PC-9 (cell line): ENCODE data around the gene MAGEB18. TPM values are rescaled to one million over a fixed set of nuclear protein-coding genes. Genes with fewer than 3 reads are reported as not detected.

Source experiments
- BruUV-seq: library from RNA; stranded (reverse); fragments of 400-500 nt; replicated peaks from 2 replicates; lab custom pipeline; 2021; lab: Mats Ljungman, UMichigan
- CTCF ChIA-PET: fragments of 300-600 bp; sonication (Branson Sonifier 250); formaldehyde crosslinking; loops from one replicate; lab custom pipeline; 2022; ENCODE audit warnings: antibody characterized with exemption; lab: Charles Lee
- POLR2A ChIA-PET: fragments of 300-600 bp; sonication (Branson Sonifier 250); formaldehyde crosslinking; loops from one replicate; lab custom pipeline; 2022; ENCODE audit warnings: antibody characterized with exemption; ENCODE audit not compliant: unreplicated experiment; lab: Charles Lee
- DNase-seq, 2 experiments: peaks; one replicate each; pipeline versions ENCODE4 v3.0.0 to v3.0.0-alpha.2; 2015 to 2022; ENCODE audit warnings: mixed read lengths in 1 of 2
- H2AFZ ChIP-seq: fragments of 200-600 bp; sonication (generic); 2 replicates; pipeline ENCODE4 v1.8.1; 2017; ENCODE audit warnings: antibody characterized with exemption
- H3F3A ChIP-seq: fragments of 200-600 bp; sonication (generic); 2 replicates; pipeline ENCODE4 v1.8.1; 2017; ENCODE audit warnings: antibody characterized with exemption, mild to moderate bottlenecking, low read depth; ENCODE audit not compliant: insufficient read depth
- H3K27ac ChIP-seq: fragments of 200-600 bp; sonication (generic); 2 replicates; pipeline ENCODE4 v1.6.1; 2016; ENCODE audit warnings: mixed run types
- H3K27me3 ChIP-seq: fragments of 200-600 bp; sonication (generic); 2 replicates; pipeline ENCODE4 v1.6.1; 2016; ENCODE audit warnings: low read depth, mixed run types; ENCODE audit not compliant: insufficient read depth
- H3K36me3 ChIP-seq: fragments of 200-600 bp; sonication (generic); 2 replicates; pipeline ENCODE4 v1.6.1; 2016; ENCODE audit warnings: low read depth, mixed run types
- H3K4me1 ChIP-seq: fragments of 200-600 bp; sonication (generic); replicated peaks from 2 replicates; pipeline ENCODE4 v1.6.1; 2016; ENCODE audit warnings: mixed run types; ENCODE audit not compliant: insufficient read depth
- H3K4me2 ChIP-seq: fragments of 200-600 bp; sonication (generic); 2 replicates; pipeline ENCODE4 v1.6.1; 2017; ENCODE audit warnings: mixed run types
- H3K4me3 ChIP-seq: fragments of 200-600 bp; sonication (generic); 2 replicates; pipeline ENCODE4 v1.6.1; 2016; ENCODE audit warnings: mixed run types
- H3K79me2 ChIP-seq: fragments of 200-600 bp; sonication (generic); 2 replicates; pipeline ENCODE4 v1.6.1; 2017; ENCODE audit warnings: low read depth, mixed run types
- H3K9me2 ChIP-seq: fragments of 200-600 bp; sonication (generic); 2 replicates; pipeline ENCODE4 v1.8.1; 2017; ENCODE audit warnings: mild to moderate bottlenecking; ENCODE audit not compliant: insufficient read depth
- H3K9me3 ChIP-seq: fragments of 200-600 bp; sonication (generic); 2 replicates; pipeline ENCODE4 v1.8.1; 2016; ENCODE audit warnings: low read depth; ENCODE audit not compliant: insufficient read depth
- H4K20me1 ChIP-seq: fragments of 200-600 bp; sonication (generic); 2 replicates; pipeline ENCODE4 v1.8.1; 2017; ENCODE audit not compliant: insufficient read depth
- EZH2 ChIP-seq: fragments of 200-600 bp; sonication (generic); IDR thresholded peaks from 2 replicates; pipeline ENCODE4 v1.8.0; 2017; ENCODE audit warnings: antibody characterized with exemption, low read depth
- intact Hi-C: fragments of 100-400 bp; cut with micrococcal nuclease; formaldehyde crosslinking; loops from one replicate; pipeline ENCODE4 v1.10.0; 2022; ENCODE audit not compliant: unreplicated experiment
- total RNA-seq: library from RNA; stranded (reverse); gene quantifications from 2 replicates; pipeline ENCODE4 v1.2.3, GENCODE V29; 2021
- TF ChIP-seq, protein P1 (sequence below): fragments of 200-600 bp; sonication (generic); conservative IDR thresholded peaks from 2 replicates; pipeline ENCODE4 v1.6.1; 2017; ENCODE audit warnings: mixed run types, antibody characterized with exemption, mild to moderate bottlenecking, moderate library complexity

Gene MAGEB18
- total RNA-seq, 1 experiment from 2014 or later: not detected

DNA sequence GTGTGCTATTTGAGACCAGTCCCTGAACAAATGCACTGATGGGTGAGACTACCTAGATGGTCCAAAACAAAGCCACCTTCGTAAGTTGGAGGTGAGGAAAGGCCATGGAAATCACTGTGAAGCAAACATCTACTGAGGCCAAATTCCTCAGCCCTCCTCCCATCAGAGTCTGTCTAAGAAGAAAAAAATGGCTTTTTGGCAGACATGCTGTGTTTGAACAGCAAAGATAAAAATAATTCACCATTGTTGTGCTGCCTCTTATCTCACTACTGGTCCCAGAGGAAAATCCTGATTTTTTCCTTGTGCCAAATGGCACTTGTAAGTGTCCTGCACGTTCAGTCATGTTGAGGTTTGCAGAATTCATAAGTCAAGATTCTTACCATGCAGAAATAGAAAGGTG, 7.9 kb downstream of the MAGEB18 start:
- H3F3A ChIP-seq: no peaks in the 10 kb centered on the region
- CTCF ChIA-PET: no interaction called here
- no peaks in the 10 kb centered on the region for H3K9me3 ChIP-seq
- TF ChIP-seq, protein P1, sequence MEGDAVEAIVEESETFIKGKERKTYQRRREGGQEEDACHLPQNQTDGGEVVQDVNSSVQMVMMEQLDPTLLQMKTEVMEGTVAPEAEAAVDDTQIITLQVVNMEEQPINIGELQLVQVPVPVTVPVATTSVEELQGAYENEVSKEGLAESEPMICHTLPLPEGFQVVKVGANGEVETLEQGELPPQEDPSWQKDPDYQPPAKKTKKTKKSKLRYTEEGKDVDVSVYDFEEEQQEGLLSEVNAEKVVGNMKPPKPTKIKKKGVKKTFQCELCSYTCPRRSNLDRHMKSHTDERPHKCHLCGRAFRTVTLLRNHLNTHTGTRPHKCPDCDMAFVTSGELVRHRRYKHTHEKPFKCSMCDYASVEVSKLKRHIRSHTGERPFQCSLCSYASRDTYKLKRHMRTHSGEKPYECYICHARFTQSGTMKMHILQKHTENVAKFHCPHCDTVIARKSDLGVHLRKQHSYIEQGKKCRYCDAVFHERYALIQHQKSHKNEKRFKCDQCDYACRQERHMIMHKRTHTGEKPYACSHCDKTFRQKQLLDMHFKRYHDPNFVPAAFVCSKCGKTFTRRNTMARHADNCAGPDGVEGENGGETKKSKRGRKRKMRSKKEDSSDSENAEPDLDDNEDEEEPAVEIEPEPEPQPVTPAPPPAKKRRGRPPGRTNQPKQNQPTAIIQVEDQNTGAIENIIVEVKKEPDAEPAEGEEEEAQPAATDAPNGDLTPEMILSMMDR: no peak
- TF ChIP-seq EZH2: no peak
- POLR2A ChIA-PET: no interaction called here
- H3K4me1 ChIP-seq: no peaks in the 10 kb centered on the region
- H2AFZ ChIP-seq: no peak overlapping the region
- H3K4me3 ChIP-seq: no peak overlapping the region
- H3K79me2 ChIP-seq: no peaks in the 10 kb centered on the region
- no peaks in the 10 kb centered on the region for H4K20me1 ChIP-seq
- DNase-seq: no peak
- no peaks in the 10 kb centered on the region for H3K36me3 ChIP-seq
- H3K27me3 ChIP-seq: no peaks in the 10 kb centered on the region
- no peak overlapping the region for H3K4me2 ChIP-seq
- intact Hi-C loops: no loop called here
- H3K27ac ChIP-seq: no peak overlapping the region
- no peaks in the 10 kb centered on the region for H3K9me2 ChIP-seq
- no TSS peak for BruUV-seq

DNA sequence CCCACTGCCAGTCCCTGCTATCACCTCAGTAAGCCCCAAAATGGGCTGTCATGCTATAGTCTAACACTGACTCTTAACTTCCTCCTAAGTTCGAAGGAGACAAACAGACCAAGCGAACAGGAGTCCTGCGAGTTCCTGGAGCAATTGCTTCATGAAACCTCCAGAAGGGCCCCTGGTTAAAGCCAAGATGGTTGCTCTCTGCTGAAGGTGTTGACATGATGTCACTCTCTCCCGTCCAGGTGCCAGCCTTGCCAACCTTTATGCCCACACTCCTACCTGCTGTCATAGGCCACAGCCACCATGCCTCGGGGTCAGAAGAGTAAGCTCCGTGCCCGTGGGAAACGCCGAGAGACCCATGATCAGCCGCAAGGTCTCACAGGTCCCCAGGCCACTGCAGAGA, 22.2 kb downstream of the MAGEB18 start, which contains the start of gene MAGEB6B:
MAGEB6B (plus strand) TSS at position 301 of the 400 bp plus-strand sequence; CDS start at position 301, 0 bp downstream.
- Histone ChIP-seq H2AFZ (no peak within 1 kb of the TSS), H3F3A (no peaks in the 10 kb centered on the region), H3K79me2 (no peaks in the 10 kb centered on the region), H3K4me3 (no peak within 1 kb of the TSS), H3K4me1 (no peaks in the 10 kb centered on the region), H3K27ac (no peak within 1 kb of the TSS), H3K9me2 (no peaks in the 10 kb centered on the region), H3K4me2 (no peak within 1 kb of the TSS), H3K36me3 (no peaks in the 10 kb centered on the region), H3K27me3 (no peaks in the 10 kb centered on the region), H3K9me3 (no peaks in the 10 kb centered on the region), H4K20me1 (no peaks in the 10 kb centered on the region)
- intact Hi-C loops: no loop called here
- POLR2A ChIA-PET: no interaction called here
- DNase-seq: no peak
- no peak for TF ChIP-seq EZH2
- TF ChIP-seq, protein P1: no peak
- BruUV-seq: no TSS peak
- CTCF ChIA-PET: no interaction called here

Other genes starting within 250 kb of the MAGEB18 start
- gene MAGEB6B, start 22.3 kb downstream of the MAGEB18 start, total RNA-seq: not detected in 2 replicates
- not detected in 2 replicates for gene MAGEB6, start 54.1 kb downstream of the MAGEB18 start, total RNA-seq
- not detected in 2 replicates for gene MAGEB5, start 77.8 kb downstream of the MAGEB18 start, total RNA-seq